ENCODE data around the gene HS3ST1. TPM values are rescaled to one million over a fixed set of nuclear protein-coding genes. Genes with fewer than 3 reads are reported as not detected.

HS3ST1 gene
- total RNA-seq, 1 experiment from 2014 or later, result 0.21 TPM

DNA sequence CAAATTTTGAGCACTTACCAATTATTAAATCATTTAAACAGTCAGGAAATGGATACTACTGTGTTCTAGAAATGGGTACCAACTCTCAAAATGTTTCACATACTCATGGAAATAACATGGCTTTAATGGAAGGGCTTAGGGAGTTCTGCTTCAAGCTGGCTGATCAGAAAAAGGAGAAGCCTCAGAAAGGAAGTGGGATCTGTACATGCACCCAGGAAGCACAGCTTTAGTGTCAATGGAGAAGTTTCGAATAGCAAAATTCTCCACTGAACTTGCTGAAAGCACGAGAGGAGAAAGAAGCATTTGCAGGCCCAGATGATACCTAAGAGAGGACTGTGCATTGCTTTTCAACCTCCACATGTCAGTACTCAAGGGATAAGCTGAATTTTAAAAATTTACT, 11.1 kb upstream of the HS3ST1 start:
- ATAC-seq (no peak), DNase-seq (ENCODE audit: low read depth, low spot score) (no peak)
- Histone ChIP-seq H3K27ac (ENCODE audit: low read length) (no peak overlapping the region), H3K9me3 (ENCODE audit: control insufficient read depth, insufficient read depth, low read depth, low read length) (no peaks in the 10 kb centered on the region), H3K27me3 (ENCODE audit: control insufficient read depth, insufficient read depth, low read length) (no peaks in the 10 kb centered on the region), H3K36me3 (ENCODE audit: control insufficient read depth, insufficient read depth, low read length) (no peaks in the 10 kb centered on the region), H3K4me1 (ENCODE audit: control insufficient read depth, insufficient read depth, low read length) (no peaks in the 10 kb centered on the region), H3K4me3 (ENCODE audit: low read depth in 2 of 2, low read length in 2 of 2) (no peak overlapping the region)
- in situ Hi-C loops (cut with HindIII; ENCODE audit: low pct_unique_long_range_greater_than_20kb, low sequenced_read_pairs), result no loop called here
- TF ChIP-seq, protein P1, sequence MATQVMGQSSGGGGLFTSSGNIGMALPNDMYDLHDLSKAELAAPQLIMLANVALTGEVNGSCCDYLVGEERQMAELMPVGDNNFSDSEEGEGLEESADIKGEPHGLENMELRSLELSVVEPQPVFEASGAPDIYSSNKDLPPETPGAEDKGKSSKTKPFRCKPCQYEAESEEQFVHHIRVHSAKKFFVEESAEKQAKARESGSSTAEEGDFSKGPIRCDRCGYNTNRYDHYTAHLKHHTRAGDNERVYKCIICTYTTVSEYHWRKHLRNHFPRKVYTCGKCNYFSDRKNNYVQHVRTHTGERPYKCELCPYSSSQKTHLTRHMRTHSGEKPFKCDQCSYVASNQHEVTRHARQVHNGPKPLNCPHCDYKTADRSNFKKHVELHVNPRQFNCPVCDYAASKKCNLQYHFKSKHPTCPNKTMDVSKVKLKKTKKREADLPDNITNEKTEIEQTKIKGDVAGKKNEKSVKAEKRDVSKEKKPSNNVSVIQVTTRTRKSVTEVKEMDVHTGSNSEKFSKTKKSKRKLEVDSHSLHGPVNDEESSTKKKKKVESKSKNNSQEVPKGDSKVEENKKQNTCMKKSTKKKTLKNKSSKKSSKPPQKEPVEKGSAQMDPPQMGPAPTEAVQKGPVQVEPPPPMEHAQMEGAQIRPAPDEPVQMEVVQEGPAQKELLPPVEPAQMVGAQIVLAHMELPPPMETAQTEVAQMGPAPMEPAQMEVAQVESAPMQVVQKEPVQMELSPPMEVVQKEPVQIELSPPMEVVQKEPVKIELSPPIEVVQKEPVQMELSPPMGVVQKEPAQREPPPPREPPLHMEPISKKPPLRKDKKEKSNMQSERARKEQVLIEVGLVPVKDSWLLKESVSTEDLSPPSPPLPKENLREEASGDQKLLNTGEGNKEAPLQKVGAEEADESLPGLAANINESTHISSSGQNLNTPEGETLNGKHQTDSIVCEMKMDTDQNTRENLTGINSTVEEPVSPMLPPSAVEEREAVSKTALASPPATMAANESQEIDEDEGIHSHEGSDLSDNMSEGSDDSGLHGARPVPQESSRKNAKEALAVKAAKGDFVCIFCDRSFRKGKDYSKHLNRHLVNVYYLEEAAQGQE (IDR thresholded peaks at IDR 0.05; ENCODE audit: insufficient read depth in 1 of 2, low read depth in 2 of 2, low read length in 1 of 2), result no peak
- no TSS peak for BruUV-seq (replicated peaks)
- POLR2A ChIA-PET, result no interaction called here
- intact Hi-C loops (cut with micrococcal nuclease; ENCODE audit: unreplicated experiment), result no loop called here
- CTCF ChIA-PET, result no interaction called here

DNA sequence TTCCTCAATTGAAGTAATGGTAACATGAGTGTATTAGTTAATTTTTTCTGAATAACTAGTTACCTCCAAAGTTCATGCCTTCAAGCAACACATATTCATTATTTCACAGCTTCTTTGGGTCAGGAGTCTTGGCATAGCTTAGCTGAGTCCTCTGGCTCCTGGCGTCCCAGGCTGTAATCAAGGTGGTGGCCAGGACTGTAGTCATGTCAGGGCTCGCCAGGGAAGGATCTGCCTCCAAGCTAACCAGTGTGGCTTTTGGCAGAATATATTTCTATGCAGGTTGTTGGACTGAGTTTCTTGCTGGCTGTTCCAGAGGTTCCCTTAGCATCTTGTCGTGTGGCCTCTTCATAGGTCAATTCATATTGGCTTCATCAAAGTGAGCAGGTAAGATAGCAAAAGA, 10.0 kb upstream of the HS3ST1 start:
- POLR2A ChIA-PET, result no interaction called here
- intact Hi-C loops (cut with micrococcal nuclease; ENCODE audit: unreplicated experiment), result no loop called here
- DNase-seq (ENCODE audit: low read depth, low spot score) (no peak), ATAC-seq (no peak)
- CTCF ChIA-PET, result no interaction called here
- no peak overlapping the region for H3K4me3 ChIP-seq (ENCODE audit: low read depth in 2 of 2, low read length in 2 of 2)
- H3K27me3 ChIP-seq (ENCODE audit: control insufficient read depth, insufficient read depth, low read length), result no peaks in the 10 kb centered on the region
- no peaks in the 10 kb centered on the region for H3K4me1 ChIP-seq (ENCODE audit: control insufficient read depth, insufficient read depth, low read length)
- in situ Hi-C loops (cut with HindIII; ENCODE audit: low pct_unique_long_range_greater_than_20kb, low sequenced_read_pairs), result no loop called here
- no peaks in the 10 kb centered on the region for H3K36me3 ChIP-seq (ENCODE audit: control insufficient read depth, insufficient read depth, low read length)
- H3K27ac ChIP-seq (ENCODE audit: low read length), result no peak overlapping the region
- TF ChIP-seq TCF7L2 (IDR thresholded peaks at IDR 0.05; ENCODE audit: low read depth, low read length) (no peak), POLR2AphosphoS5 (IDR thresholded peaks at IDR 0.05; ENCODE audit: low read depth, low read length) (no peak), SIN3A (IDR thresholded peaks at IDR 0.05; ENCODE audit: borderline replicate concordance, insufficient read depth, low read depth, low read length) (no peak)
- TF ChIP-seq, protein P2, sequence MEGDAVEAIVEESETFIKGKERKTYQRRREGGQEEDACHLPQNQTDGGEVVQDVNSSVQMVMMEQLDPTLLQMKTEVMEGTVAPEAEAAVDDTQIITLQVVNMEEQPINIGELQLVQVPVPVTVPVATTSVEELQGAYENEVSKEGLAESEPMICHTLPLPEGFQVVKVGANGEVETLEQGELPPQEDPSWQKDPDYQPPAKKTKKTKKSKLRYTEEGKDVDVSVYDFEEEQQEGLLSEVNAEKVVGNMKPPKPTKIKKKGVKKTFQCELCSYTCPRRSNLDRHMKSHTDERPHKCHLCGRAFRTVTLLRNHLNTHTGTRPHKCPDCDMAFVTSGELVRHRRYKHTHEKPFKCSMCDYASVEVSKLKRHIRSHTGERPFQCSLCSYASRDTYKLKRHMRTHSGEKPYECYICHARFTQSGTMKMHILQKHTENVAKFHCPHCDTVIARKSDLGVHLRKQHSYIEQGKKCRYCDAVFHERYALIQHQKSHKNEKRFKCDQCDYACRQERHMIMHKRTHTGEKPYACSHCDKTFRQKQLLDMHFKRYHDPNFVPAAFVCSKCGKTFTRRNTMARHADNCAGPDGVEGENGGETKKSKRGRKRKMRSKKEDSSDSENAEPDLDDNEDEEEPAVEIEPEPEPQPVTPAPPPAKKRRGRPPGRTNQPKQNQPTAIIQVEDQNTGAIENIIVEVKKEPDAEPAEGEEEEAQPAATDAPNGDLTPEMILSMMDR (IDR thresholded peaks at IDR 0.05), result no peak
- TF ChIP-seq, protein P1 (IDR thresholded peaks at IDR 0.05; ENCODE audit: insufficient read depth in 1 of 2, low read depth in 2 of 2, low read length in 1 of 2), result no peak
- no TSS peak for BruUV-seq (replicated peaks)
- no peaks in the 10 kb centered on the region for H3K9me3 ChIP-seq (ENCODE audit: control insufficient read depth, insufficient read depth, low read depth, low read length)

All from Panc1 (cell line).